OCI-LY1 (cell line): ENCODE data around the gene TBXAS1.

Source experiments
- H2AFZ ChIP-seq: fragments of 200-600 bp; sonication (generic), shearing (Covaris generic); 2 replicates; pipeline ENCODE4 v1.6.0; 2014; ENCODE audit warnings: antibody characterized with exemption, mild to moderate bottlenecking, low read length
- H3F3A ChIP-seq: fragments of 200-600 bp; sonication (generic), shearing (Covaris generic); 2 replicates; pipeline ENCODE4 v1.6.0; 2014; ENCODE audit warnings: mild to moderate bottlenecking, antibody characterized with exemption, low read length, moderate library complexity; ENCODE audit not compliant: insufficient read depth
- H3K27ac ChIP-seq: fragments of 200-600 bp; sonication (generic); 2 replicates; pipeline ENCODE4 v1.5.1; 2014; ENCODE audit warnings: low read length, mixed run types, mild to moderate bottlenecking, low read depth; ENCODE audit not compliant: poor library complexity, severe bottlenecking
- H3K27me3 ChIP-seq: fragments of 200-600 bp; sonication (generic); 2 replicates; pipeline ENCODE4 v1.6.0; 2014; ENCODE audit warnings: antibody characterized with exemption, mild to moderate bottlenecking, low read length, moderate library complexity; ENCODE audit not compliant: insufficient read depth
- H3K36me3 ChIP-seq: fragments of 200-600 bp; sonication (generic); 2 replicates; pipeline ENCODE4 v1.6.1; 2014; ENCODE audit warnings: mild to moderate bottlenecking, antibody characterized with exemption, low read length, moderate library complexity, mixed read lengths; ENCODE audit not compliant: insufficient read depth
- H3K4me1 ChIP-seq: fragments of 200-600 bp; sonication (generic); 2 replicates; pipeline ENCODE4 v1.5.1; 2014; ENCODE audit warnings: mild to moderate bottlenecking, low read length, moderate library complexity; ENCODE audit not compliant: insufficient read depth, severe bottlenecking
- H3K4me2 ChIP-seq: fragments of 200-600 bp; sonication (generic), shearing (Covaris generic); 2 replicates; pipeline ENCODE4 v1.6.1; 2014; ENCODE audit warnings: low read length
- H3K4me3 ChIP-seq: fragments of 200-600 bp; sonication (generic); 2 replicates; pipeline ENCODE4 v1.5.1; 2014; ENCODE audit warnings: low read length, low read depth, mild to moderate bottlenecking, mixed read lengths; ENCODE audit not compliant: poor library complexity, severe bottlenecking
- H3K79me2 ChIP-seq: fragments of 200-600 bp; shearing (Covaris generic); 2 replicates; pipeline ENCODE4 v1.6.1; 2016; ENCODE audit warnings: mixed run types, low read length, mixed read lengths; ENCODE audit not compliant: insufficient read depth
- H3K9ac ChIP-seq: fragments of 200-600 bp; sonication (generic), shearing (Covaris generic); 2 replicates; pipeline ENCODE4 v1.6.1; 2014; ENCODE audit warnings: mild to moderate bottlenecking, low read length, mixed read lengths
- H3K9me2 ChIP-seq: fragments of 200-600 bp; sonication (generic), shearing (Covaris generic); 2 replicates; pipeline ENCODE4 v1.6.1; 2014; ENCODE audit warnings: low read depth, mild to moderate bottlenecking, low read length, mixed read lengths
- H3K9me3 ChIP-seq: fragments of 200-600 bp; shearing (Covaris generic); 2 replicates; pipeline ENCODE4 v1.6.1; 2014; ENCODE audit warnings: low read length, mixed read lengths
- H4K20me1 ChIP-seq: fragments of 200-600 bp; sonication (generic), shearing (Covaris generic); 2 replicates; pipeline ENCODE4 v1.6.0; 2016; ENCODE audit warnings: mild to moderate bottlenecking, low read length; ENCODE audit not compliant: insufficient read depth
- CTCF ChIP-seq: fragments of 200-600 bp; sonication (generic), shearing (Covaris generic); IDR thresholded peaks from 2 replicates; pipeline ENCODE4 v1.5.1; 2017; ENCODE audit warnings: mild to moderate bottlenecking, antibody characterized with exemption, low read length, moderate library complexity, mixed read lengths
- EZH2 ChIP-seq: fragments of 200-600 bp; sonication (generic), shearing (Covaris generic); IDR thresholded peaks from 2 replicates; pipeline ENCODE4 v1.8.0; 2017; ENCODE audit warnings: borderline replicate concordance, mixed run types, mild to moderate bottlenecking, antibody characterized with exemption, low read length, moderate library complexity, mixed read lengths

Gene TBXAS1

GRCh38 chr7:140067052-140067451, 238.0 kb downstream of the TBXAS1 start:
- TF ChIP-seq EZH2 (no peak), CTCF (no peak)
- Histone ChIP-seq H3K27me3 (no peaks in the 10 kb centered on the region), H3K9me2 (no peaks in the 10 kb centered on the region), H4K20me1 (no peaks in the 10 kb centered on the region), H3F3A (no peaks in the 10 kb centered on the region), H3K27ac (no peak overlapping the region), H3K36me3 (no peaks in the 10 kb centered on the region; the same call in 1 of the 2 replicates), H2AFZ (no peak overlapping the region), H3K4me2 (no peak overlapping the region), H3K79me2 (no peaks in the 10 kb centered on the region), H3K9me3 (peaks cover 16% of the 10 kb centered on the region), H3K9ac (no peak overlapping the region), H3K4me3 (no peak overlapping the region), H3K4me1 (peaks cover 8% of the 10 kb centered on the region)

- H3K4me1 ChIP-seq: peaks cover 5% of the 10 kb centered on the region
- no peaks in the 10 kb centered on the region; the same call in 1 of the 2 replicates for H3K36me3 ChIP-seq
- no peak overlapping the region for H3K27ac ChIP-seq
- no peak overlapping the region for H3K9ac ChIP-seq
- no peaks in the 10 kb centered on the region for H3F3A ChIP-seq
- no peak for TF ChIP-seq CTCF
- TF ChIP-seq EZH2: no peak
- no peaks in the 10 kb centered on the region for H4K20me1 ChIP-seq
- no peak overlapping the region for H3K4me2 ChIP-seq
- H3K27me3 ChIP-seq: no peaks in the 10 kb centered on the region
- peaks cover 16% of the 10 kb centered on the region for H3K9me3 ChIP-seq
- H3K79me2 ChIP-seq: no peaks in the 10 kb centered on the region
- H3K4me3 ChIP-seq: no peak overlapping the region
- no peaks in the 10 kb centered on the region for H3K9me2 ChIP-seq
- no peak overlapping the region for H2AFZ ChIP-seq
Measured at GRCh38 chr7:140068033-140068432, 239.0 kb downstream of the TBXAS1 start.

GRCh38 chr7:140069298-140069949, 240.4 kb downstream of the TBXAS1 start:
- Histone ChIP-seq H3K9ac (no peak overlapping the region), H4K20me1 (no peaks in the 10 kb centered on the region), H3K79me2 (no peaks in the 10 kb centered on the region), H3K36me3 (no peaks in the 10 kb centered on the region; the same call in 1 of the 2 replicates), H3K4me1 (no peaks in the 10 kb centered on the region), H2AFZ (no peak overlapping the region), H3K9me3 (peaks cover 16% of the 10 kb centered on the region), H3K27me3 (no peaks in the 10 kb centered on the region), H3K4me2 (no peak overlapping the region), H3K27ac (no peak overlapping the region), H3K4me3 (no peak overlapping the region), H3F3A (no peaks in the 10 kb centered on the region), H3K9me2 (no peaks in the 10 kb centered on the region)
- TF ChIP-seq CTCF (no peak), EZH2 (no peak)
